Measurements from ENCODE around the gene APOBEC2. TPM values are rescaled to one million over a fixed set of nuclear protein-coding genes. Genes with fewer than 3 reads are reported as not detected.

Gene APOBEC2
- total and polyA plus RNA-seq, 2 of the 4 experiments (the other 2 are of a cell fraction), result not detected

DNA sequence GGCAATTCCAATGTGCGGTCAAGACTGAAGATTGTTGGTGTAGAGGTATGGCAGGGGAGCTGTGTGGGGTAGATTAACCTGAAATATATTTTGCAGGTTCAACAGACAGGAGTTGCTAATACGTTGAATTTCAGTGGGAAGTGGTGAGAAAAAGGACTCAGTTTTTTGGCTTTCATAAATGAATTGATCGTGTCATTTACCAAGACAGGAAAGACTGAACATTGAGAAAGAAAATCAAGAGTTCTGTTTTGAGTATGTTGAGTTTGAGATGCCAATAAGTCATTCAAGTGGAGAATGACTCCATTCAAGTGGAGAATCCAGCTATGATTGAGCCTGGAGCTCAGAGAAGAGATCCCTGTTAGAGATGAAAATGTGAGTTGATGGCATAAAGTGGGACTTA lies 50.8 kb downstream of the APOBEC2 start:
- ATAC-seq (ENCODE audit: low read depth), result no peak
- Histone ChIP-seq H3K4me1 (ENCODE audit: control insufficient read depth, insufficient read depth, low read length) (no peaks in the 10 kb centered on the region), H2BK120ac (ENCODE audit: low read depth, low read length) (no peak overlapping the region), H3K4ac (ENCODE audit: low read depth, low read length) (no peak overlapping the region), H2BK5ac (ENCODE audit: low read depth, low read length, poor library complexity, severe bottlenecking) (no peak overlapping the region), H3K9ac (ENCODE audit: low read depth, low read length) (no peak overlapping the region), H2BK15ac (ENCODE audit: low read depth, low read length) (no peak overlapping the region), H4K5ac (ENCODE audit: low read depth, low read length) (no peak overlapping the region), H3K9me3 (ENCODE audit: control insufficient read depth, insufficient read depth, low read length) (no peaks in the 10 kb centered on the region), H3K4me3 (ENCODE audit: insufficient read depth, low read depth, low read length) (no peak overlapping the region), H3K23ac (ENCODE audit: low read depth, low read length) (no peak overlapping the region), H3K36me3 (ENCODE audit: control insufficient read depth, insufficient read depth, low read length) (peaks cover 6% of the 10 kb centered on the region), H2AK5ac (ENCODE audit: low read depth, low read length) (no peak overlapping the region), H2BK20ac (ENCODE audit: low read depth, low read length) (no peak overlapping the region), H3K18ac (ENCODE audit: low read depth, low read length) (no peak overlapping the region), H3K79me1 (ENCODE audit: low read depth in 1 of 2, low read length in 2 of 2) (no peaks in the 10 kb centered on the region; a peak in 1 of 4 replicates), H3K4me2 (ENCODE audit: low read depth, low read length) (no peak overlapping the region), H3K14ac (replicated peaks; ENCODE audit: low read depth, low read length) (no peak overlapping the region), H2AFZ (replicated peaks; ENCODE audit: low read length, poor library complexity) (no peak overlapping the region), H4K8ac (ENCODE audit: low read depth in 2 of 2, low read length in 2 of 2) (no peak overlapping the region), H3K56ac (ENCODE audit: extremely low read depth, insufficient read depth, low read length) (no peak overlapping the region), H3K9me1 (ENCODE audit: insufficient read depth, low read length) (peaks cover 3% of the 10 kb centered on the region; the same call in 1 of the 2 replicates), H2AK9ac (replicated peaks; ENCODE audit: low read depth, low read length, poor library complexity) (no peak overlapping the region), H3K27me3 (ENCODE audit: control insufficient read depth, insufficient read depth, low read length) (no peaks in the 10 kb centered on the region), H4K91ac (ENCODE audit: insufficient read depth, low read depth, low read length) (no peak overlapping the region), H4K20me1 (ENCODE audit: insufficient read depth, low read length) (no peaks in the 10 kb centered on the region), H3K27ac (ENCODE audit: insufficient read depth, low read length) (no peak overlapping the region)
- in situ Hi-C loops (cut with MboI; ENCODE audit: low sequenced_read_pairs), result no loop called here
- no peak for TF ChIP-seq USF2 (IDR thresholded peaks at IDR 0.05; ENCODE audit: low read depth, low read length)
- TF ChIP-seq RCOR1 (IDR thresholded peaks at IDR 0.05; ENCODE audit: insufficient replicate concordance, low read length), result no peak
- no peak for TF ChIP-seq SMC3 (IDR thresholded peaks at IDR 0.05; ENCODE audit: low read depth, low read length)
- TF ChIP-seq FOS (IDR thresholded peaks at IDR 0.05; ENCODE audit: low read depth, low read length), result no peak
- no peak for TF ChIP-seq RAD21 (IDR thresholded peaks at IDR 0.05; ENCODE audit: low read length)
- no peak for TF ChIP-seq BHLHE40 (IDR thresholded peaks at IDR 0.05; ENCODE audit: low read depth, low read length)
- TF ChIP-seq MXI1 (IDR thresholded peaks at IDR 0.05; ENCODE audit: borderline replicate concordance, low read depth, low read length), result no peak
- TF ChIP-seq NFE2L2 (IDR thresholded peaks at IDR 0.05; ENCODE audit: low read depth, low read length), result no peak
- no peak for TF ChIP-seq MAFK (IDR thresholded peaks at IDR 0.05; ENCODE audit: low read depth, low read length)
- no peak for TF ChIP-seq MAZ (IDR thresholded peaks at IDR 0.05; ENCODE audit: borderline replicate concordance, low read depth, low read length)
- TF ChIP-seq RFX5 (IDR thresholded peaks at IDR 0.05; ENCODE audit: low read depth, low read length), result no peak
- TF ChIP-seq ELK1 (IDR thresholded peaks at IDR 0.05; ENCODE audit: borderline replicate concordance, low read depth, low read length), result no peak
- no peak for TF ChIP-seq CEBPB (IDR thresholded peaks at IDR 0.05; ENCODE audit: low read depth, low read length)
- no peak for TF ChIP-seq CHD1 (IDR thresholded peaks at IDR 0.05; ENCODE audit: low read depth, low read length)
- no peak for TF ChIP-seq POLR2A (IDR thresholded peaks at IDR 0.05; ENCODE audit: low read depth, low read length)
- TF ChIP-seq, protein P1, sequence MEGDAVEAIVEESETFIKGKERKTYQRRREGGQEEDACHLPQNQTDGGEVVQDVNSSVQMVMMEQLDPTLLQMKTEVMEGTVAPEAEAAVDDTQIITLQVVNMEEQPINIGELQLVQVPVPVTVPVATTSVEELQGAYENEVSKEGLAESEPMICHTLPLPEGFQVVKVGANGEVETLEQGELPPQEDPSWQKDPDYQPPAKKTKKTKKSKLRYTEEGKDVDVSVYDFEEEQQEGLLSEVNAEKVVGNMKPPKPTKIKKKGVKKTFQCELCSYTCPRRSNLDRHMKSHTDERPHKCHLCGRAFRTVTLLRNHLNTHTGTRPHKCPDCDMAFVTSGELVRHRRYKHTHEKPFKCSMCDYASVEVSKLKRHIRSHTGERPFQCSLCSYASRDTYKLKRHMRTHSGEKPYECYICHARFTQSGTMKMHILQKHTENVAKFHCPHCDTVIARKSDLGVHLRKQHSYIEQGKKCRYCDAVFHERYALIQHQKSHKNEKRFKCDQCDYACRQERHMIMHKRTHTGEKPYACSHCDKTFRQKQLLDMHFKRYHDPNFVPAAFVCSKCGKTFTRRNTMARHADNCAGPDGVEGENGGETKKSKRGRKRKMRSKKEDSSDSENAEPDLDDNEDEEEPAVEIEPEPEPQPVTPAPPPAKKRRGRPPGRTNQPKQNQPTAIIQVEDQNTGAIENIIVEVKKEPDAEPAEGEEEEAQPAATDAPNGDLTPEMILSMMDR (conservative IDR thresholded peaks at IDR 0.05; ENCODE audit: low read depth, low read length), result no peak
- dilution Hi-C loops (cut with HindIII; ENCODE audit: low sequenced_read_pairs, unreplicated experiment), result no loop called here
- no TSS peak for BruUV-seq (replicated peaks)
- DNase-seq, result no peak
- CTCF ChIA-PET, result interaction anchor here (0.7 to 1.2 kb wide), 2 partner anchors 11 to 12 kb away, joined by 3 to 4 read pairs; no protein-coding TSS in a partner anchor
- POLR2A ChIA-PET (ENCODE audit: unreplicated experiment), result no interaction called here
- WGBS, 2 experiments (ENCODE audit: extremely low coverage in 2 of 2, insufficient read length in 1 of 2), result 100% methylated on average over 1 of the region's 3 CpGs; no CpG with 5 or more reads in 1 of the 2 experiments
- intact Hi-C loops (cut with micrococcal nuclease), result no loop called here
